HG03521 (cell line): Measurements from ENCODE around the gene GRHL1.
"Not testable (repeated sequence)": the region's sequence is repeated elsewhere in the genome, so short reads cannot be mapped to it uniquely, and the experiment has no call there.

Source experiments
- ATAC-seq: cut with Tn5 transposase; IDR thresholded peaks from one replicate; pipeline ENCODE4 v1.9.1; 2021; ENCODE audit warnings: mild to moderate bottlenecking, moderate library complexity; ENCODE audit not compliant: unreplicated experiment

The GRHL1 gene

DNA sequence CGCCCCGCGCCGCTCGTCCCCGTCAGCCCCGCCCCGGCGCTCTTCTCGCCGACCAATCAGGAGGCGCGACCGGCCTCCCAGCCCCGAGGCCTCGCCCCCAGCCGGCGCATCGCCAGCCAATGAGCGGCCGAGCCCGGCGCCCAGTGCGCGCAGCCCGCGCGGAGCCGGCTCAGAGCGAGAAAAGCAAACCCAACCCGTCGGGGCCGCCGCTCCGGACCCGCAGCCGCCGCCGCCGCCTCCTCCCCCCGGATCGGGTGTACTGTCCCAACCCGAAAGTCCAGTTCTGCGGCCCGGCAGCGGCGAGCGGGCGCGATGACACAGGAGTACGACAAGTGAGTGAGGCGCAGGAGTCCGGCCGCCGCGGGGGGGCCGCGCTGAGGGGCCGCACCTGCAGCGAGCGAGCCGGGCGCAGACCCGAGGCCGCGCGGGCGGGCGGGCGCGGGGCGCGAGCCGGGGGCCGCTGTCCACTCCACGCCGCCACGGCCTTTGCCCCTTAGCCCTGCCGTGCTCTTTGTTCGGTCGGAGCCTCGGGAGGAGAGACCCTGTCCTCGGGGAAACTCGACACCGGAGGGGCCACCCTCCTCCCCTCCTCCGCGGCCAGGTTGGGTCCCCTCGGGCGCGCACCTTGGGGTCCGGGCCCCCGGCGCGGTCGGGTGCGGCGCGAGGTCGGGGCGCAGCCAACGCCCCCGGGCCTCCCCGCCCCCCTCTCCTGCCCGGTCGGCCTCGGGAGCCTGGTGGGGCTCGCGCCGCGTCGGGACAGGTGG lies at the start of gene GRHL1:
Gene GRHL1 (plus strand): TSS at position 172 of the 764 bp plus-strand sequence. CDS start 141 bp downstream, at position 313.
- ATAC-seq, result peak; percentile 96

GRCh38 chr2:9905413-9905812 lies 46.1 kb upstream of the GRHL1 start:
- no peak for ATAC-seq

DNA sequence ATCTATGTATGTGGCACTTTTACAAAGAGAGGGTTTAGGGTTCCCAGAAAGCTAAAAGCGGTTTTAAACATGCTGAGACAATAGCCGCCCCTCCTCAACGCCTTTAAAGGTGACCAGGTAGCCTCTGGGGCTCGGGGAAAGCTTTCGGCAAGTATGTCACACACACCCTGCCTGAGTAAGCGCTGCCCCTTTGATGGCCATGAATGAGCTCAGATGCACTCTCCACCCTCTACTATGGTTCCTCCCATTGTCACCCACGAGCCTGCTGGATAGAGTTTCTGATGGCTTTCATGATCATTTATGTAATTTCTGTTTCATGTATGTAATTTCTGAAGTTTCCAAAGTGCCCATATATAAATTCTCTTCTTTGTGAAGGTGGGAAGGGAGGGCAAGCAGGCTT lies 44.1 kb upstream of the GRHL1 start:
- no peak for ATAC-seq

DNA sequence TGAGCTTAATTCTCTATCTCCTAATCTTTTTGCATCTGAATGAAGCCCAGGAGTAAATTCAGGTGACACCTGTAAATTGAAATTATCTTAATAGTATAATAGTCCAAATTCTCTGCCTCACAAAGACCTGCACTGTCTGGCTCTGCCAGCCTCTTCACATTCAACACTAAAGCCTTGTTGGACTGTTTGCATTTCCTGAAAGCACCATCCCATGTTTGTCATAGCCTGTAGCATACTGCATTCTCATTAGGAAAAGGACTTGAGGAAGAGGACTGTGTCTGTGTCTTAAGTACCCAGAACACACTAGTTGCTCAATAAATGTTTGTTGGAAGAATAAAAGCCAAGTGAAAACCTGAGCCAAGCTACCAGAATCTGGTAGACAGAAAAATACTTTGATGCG lies 42.9 kb upstream of the GRHL1 start:
- ATAC-seq, result no peak

DNA sequence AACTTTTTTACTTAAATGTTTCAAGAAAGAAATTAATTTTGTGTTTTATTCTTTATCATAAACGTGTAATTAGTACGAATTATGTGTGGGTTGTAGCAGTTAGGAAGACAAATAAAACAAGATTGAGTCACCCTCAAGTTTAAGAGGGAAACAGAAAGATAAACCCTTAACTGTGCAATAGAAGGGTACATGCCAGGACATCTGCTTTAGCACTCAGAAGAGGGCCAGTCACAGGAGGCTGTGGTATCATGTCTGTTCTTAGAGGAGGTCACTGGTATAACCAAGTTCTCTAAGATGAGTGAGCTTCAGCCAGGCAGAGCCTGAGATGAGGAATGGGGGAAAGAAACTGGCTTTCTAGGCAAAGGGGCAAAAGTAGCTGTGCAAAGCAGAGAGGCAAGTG lies 42.4 kb upstream of the GRHL1 start:
- ATAC-seq, result no peak

- no peak for ATAC-seq
Measured at GRCh38 chr2:9910699-9911098, 40.8 kb upstream of the GRHL1 start.

GRCh38 chr2:9912468-9912867 lies 39.0 kb upstream of the GRHL1 start:
- ATAC-seq, result no peak

DNA sequence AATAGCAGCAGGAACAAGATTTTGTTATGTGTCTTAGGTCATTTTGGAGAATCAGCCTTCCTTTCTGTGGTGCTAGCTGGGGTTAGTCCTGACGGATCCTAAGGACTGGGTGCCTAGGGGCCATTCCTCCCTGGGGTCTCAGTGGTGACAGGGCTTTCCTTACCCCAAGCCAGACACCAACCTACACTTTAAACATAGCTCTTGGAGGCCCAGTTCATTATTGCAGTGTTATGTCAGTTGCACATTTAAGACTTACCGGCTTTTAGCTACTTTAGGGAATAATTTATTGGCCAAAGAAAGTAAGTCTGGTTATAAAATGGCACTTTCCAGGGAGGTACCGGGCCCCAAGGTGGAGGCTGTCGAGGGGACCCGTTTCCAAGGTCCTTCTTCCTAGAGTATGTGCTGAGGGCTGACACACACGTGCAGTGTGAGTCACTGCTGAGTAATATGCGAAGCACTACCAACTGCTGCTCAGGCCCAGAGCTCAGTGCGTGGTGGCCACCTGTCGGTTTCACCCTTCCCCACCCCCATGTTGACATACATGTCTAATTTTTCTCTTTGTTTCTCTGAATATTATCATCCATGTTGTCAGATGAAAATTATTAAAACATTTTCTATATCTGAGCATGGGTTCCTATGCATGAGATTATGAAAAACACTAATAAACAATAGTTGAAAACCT lies 37.0 kb upstream of the GRHL1 start:
- peak; percentile 99 for ATAC-seq

GRCh38 chr2:9918275-9918674 lies 33.2 kb upstream of the GRHL1 start:
- no peak for ATAC-seq

DNA sequence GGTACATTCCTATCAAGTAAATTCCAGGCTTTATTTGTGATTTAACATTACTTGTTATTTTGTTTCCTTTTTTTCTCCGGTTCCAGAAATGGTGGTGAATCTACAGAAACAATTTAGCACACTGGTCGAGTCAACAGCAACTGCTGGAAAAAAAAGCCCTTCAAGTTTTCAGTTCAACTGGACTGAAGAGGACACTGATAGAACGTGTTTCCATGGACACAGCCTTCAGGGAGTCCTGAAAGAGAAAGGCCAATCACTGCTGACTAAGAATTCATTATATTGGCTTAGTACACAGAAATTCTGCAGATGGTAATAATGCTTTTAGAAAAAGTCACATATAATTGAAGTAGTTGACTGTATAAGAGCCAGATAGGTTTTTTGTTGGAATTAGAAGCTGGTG lies 32.0 kb upstream of the GRHL1 start:
- no peak for ATAC-seq

- not testable (repeated sequence) for ATAC-seq
Measured at GRCh38 chr2:9927020-9927419, 24.5 kb upstream of the GRHL1 start.

GRCh38 chr2:9937258-9937657 lies 14.2 kb upstream of the GRHL1 start:
- no peak for ATAC-seq

GRCh38 chr2:9937968-9938367 lies 13.5 kb upstream of the GRHL1 start:
- no peak for ATAC-seq

- no peak for ATAC-seq
Measured at GRCh38 chr2:9939587-9940485, 11.7 kb upstream of the GRHL1 start.

DNA sequence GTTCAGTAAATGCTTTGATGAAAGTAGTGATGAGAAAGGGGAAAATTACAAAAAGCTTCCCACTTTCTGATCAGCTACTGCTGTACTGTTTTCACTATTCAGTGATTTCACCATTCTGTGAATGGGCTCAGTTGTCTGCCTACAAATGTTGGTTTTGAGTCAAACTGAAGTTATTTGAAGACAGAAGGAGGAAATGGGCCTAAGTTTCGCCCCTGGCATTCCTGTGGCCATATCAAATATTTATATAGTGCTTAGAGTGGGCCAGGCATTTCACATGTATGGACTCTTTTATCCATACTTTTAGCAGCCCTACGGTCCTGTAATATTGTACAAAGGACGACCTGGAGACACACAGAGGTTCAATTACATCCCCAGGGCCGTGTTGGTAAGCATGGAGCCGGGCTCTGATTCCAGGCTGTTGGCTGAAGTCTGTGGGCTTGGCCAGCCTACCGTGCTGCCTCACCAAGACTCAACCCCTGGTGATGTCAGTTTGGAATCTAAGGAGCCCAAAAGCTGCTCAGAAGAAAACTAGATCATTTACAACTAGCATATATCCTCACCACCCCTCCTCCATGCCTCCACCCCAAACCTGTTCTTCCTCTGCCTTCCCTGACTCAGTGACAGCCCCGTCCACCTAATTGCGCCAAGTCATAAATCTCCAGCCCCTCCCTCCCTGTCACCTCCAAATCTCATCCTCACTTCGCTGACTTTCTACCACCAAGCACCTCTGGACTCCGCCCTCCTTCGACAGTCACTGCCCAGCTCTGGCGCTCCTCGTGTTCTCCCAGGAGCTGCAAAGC lies 10.1 kb upstream of the GRHL1 start:
- ATAC-seq, result no peak

GRCh38 chr2:9941996-9942390 lies 9.5 kb upstream of the GRHL1 start:
- ATAC-seq, result no peak

- ATAC-seq, result no peak
Measured at GRCh38 chr2:9944330-9944758, 7.1 kb upstream of the GRHL1 start.

- no peak for ATAC-seq
Measured at GRCh38 chr2:9945596-9945995, 5.9 kb upstream of the GRHL1 start.

- ATAC-seq, result no peak
Measured at GRCh38 chr2:9946076-9946475, 5.4 kb upstream of the GRHL1 start.

- no peak for ATAC-seq
Measured at GRCh38 chr2:9946818-9947217, 4.7 kb upstream of the GRHL1 start.

GRCh38 chr2:9948721-9949120 lies 2.8 kb upstream of the GRHL1 start:
- ATAC-seq, result no peak
